ENCODE results near the gene HOXA5.

Gene HOXA5

DNA sequence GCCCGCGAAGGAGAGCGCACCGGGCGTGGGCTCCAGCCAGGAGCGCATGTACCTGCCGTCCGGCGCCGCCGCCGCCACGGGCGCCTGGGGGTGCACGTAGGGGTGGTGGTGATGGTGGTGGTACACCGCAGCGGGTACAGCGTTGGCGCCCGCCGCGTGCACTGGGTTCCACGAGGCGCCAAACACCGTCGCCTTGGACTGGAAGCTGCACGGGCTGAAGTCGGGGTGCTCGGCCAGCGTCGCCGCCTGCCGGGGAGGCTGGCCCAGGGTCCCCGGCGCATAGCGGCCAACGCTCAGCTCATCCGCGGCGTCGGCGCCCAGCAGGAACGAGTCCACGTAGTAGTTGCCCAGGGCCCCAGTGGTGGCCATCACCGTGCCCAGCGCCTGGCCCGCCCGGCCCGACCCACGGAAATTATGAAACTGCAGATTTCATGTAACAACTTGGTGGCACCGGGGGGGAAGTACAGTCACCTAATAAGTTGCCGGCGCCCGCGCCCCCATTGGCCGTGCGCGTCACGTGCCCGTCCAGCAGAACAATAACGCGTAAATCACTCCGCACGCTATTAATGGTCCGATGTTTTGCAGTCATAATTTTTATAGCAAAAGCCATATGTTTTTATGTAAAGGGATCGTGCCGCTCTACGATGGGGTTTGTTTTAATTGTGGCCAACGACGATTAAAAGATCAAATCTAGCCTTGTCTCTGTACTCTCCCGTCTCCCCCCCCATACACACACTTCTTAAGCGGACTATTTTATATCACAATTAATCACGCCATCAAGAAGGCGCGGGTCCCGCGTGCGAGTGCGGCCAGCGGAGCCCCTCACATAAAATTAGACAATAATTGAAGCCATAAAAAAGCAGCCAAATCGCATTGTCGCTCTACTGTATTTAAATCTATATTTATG, 21.9 kb upstream of the HOXA5 start, which contains the start of gene HOXA9 (continued):
- peak; percentile 66 for TF ChIP-seq ZNF394 (tag by site-specific recombination; IDR thresholded peaks at IDR 0.05; ENCODE audit: borderline replicate concordance)
- TF ChIP-seq, protein P1, sequence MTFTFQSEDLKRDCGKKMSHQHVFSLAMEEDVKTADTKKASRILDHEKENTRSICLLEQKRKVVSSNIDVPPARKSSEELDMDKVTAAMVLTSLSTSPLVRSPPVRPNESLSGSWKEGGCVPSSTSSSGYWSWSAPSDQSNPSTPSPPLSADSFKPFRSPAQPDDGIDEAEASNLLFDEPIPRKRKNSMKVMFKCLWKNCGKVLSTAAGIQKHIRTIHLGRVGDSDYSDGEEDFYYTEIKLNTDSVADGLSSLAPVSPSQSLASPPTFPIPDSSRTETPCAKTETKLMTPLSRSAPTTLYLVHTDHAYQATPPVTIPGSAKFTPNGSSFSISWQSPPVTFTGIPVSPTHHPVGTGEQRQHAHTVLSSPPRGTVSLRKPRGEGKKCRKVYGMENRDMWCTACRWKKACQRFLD (tag by site-specific recombination; IDR thresholded peaks at IDR 0.05): no peak
- peak; percentile 51; the same call in 1 of the 2 replicates for TF ChIP-seq ZBTB7A (tag by site-specific recombination; IDR thresholded peaks at IDR 0.05; ENCODE audit: low read depth)
- no peak for TF ChIP-seq ZNF544 (tag by site-specific recombination; IDR thresholded peaks at IDR 0.05)
- TF ChIP-seq ZNF629 (tag by site-specific recombination; IDR thresholded peaks at IDR 0.05): peak; percentile 90
- TF ChIP-seq ZNF335 (tag by site-specific recombination; conservative IDR thresholded peaks at IDR 0.05): no peak
- TF ChIP-seq, protein P2, sequence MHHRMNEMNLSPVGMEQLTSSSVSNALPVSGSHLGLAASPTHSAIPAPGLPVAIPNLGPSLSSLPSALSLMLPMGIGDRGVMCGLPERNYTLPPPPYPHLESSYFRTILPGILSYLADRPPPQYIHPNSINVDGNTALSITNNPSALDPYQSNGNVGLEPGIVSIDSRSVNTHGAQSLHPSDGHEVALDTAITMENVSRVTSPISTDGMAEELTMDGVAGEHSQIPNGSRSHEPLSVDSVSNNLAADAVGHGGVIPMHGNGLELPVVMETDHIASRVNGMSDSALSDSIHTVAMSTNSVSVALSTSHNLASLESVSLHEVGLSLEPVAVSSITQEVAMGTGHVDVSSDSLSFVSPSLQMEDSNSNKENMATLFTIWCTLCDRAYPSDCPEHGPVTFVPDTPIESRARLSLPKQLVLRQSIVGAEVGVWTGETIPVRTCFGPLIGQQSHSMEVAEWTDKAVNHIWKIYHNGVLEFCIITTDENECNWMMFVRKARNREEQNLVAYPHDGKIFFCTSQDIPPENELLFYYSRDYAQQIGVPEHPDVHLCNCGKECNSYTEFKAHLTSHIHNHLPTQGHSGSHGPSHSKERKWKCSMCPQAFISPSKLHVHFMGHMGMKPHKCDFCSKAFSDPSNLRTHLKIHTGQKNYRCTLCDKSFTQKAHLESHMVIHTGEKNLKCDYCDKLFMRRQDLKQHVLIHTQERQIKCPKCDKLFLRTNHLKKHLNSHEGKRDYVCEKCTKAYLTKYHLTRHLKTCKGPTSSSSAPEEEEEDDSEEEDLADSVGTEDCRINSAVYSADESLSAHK (tag by site-specific recombination; IDR thresholded peaks at IDR 0.05): peak; percentile 98
- no peak for TF ChIP-seq ZNF48 (tag by site-specific recombination; IDR thresholded peaks at IDR 0.05)
- TF ChIP-seq ZNF239 (tag by site-specific recombination; IDR thresholded peaks at IDR 0.05): 0 out of 2 replicates have a peak, but pooled peaks have one; percentile 24
- TF ChIP-seq ZNF169 (tag by site-specific recombination; IDR thresholded peaks at IDR 0.05): no peak
- peak; percentile 98 for TF ChIP-seq OVOL3 (tag by site-specific recombination; IDR thresholded peaks at IDR 0.05)
- TF ChIP-seq ZNF157 (tag by site-specific recombination; IDR thresholded peaks at IDR 0.05): no peak
- no peak for TF ChIP-seq ZNF585B (tag by site-specific recombination; IDR thresholded peaks at IDR 0.05)
- 0 out of 2 replicates have a peak, but pooled peaks have one; percentile 56 for TF ChIP-seq SCRT1 (tag by site-specific recombination; IDR thresholded peaks at IDR 0.05; ENCODE audit: borderline replicate concordance)
- no peak; the same call in 1 of the 2 replicates for TF ChIP-seq YY2 (tag by site-specific recombination; IDR thresholded peaks at IDR 0.05)
- TF ChIP-seq ZNF561 (tag by site-specific recombination; IDR thresholded peaks at IDR 0.05; ENCODE audit: borderline replicate concordance): peak; percentile 90
- TF ChIP-seq SP7 (tag by site-specific recombination; IDR thresholded peaks at IDR 0.05): peak; percentile 97
- TF ChIP-seq ZNF571 (tag by site-specific recombination; IDR thresholded peaks at IDR 0.05): no peak
- 0 out of 2 replicates have a peak, but pooled peaks have one; percentile 55 for TF ChIP-seq ZNF776 (tag by site-specific recombination; IDR thresholded peaks at IDR 0.05; ENCODE audit: borderline replicate concordance)
- peak; percentile 58 for TF ChIP-seq SCRT2 (tag by site-specific recombination; IDR thresholded peaks at IDR 0.05)
- TF ChIP-seq ZFHX2 (tag by site-specific recombination; conservative IDR thresholded peaks at IDR 0.05): peak; percentile 32; the same call in 1 of the 2 replicates
- TF ChIP-seq, protein P3, sequence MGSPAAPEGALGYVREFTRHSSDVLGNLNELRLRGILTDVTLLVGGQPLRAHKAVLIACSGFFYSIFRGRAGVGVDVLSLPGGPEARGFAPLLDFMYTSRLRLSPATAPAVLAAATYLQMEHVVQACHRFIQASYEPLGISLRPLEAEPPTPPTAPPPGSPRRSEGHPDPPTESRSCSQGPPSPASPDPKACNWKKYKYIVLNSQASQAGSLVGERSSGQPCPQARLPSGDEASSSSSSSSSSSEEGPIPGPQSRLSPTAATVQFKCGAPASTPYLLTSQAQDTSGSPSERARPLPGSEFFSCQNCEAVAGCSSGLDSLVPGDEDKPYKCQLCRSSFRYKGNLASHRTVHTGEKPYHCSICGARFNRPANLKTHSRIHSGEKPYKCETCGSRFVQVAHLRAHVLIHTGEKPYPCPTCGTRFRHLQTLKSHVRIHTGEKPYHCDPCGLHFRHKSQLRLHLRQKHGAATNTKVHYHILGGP (tag by site-specific recombination; IDR thresholded peaks at IDR 0.05): peak; percentile 35; the same call in 1 of the 2 replicates
- TF ChIP-seq ZNF677 (tag by site-specific recombination; IDR thresholded peaks at IDR 0.05): no peak
- no peak for TF ChIP-seq ZNF549 (tag by site-specific recombination; IDR thresholded peaks at IDR 0.05)
- TF ChIP-seq ZNF2 (tag by site-specific recombination; IDR thresholded peaks at IDR 0.05): 0 out of 2 replicates have a peak, but pooled peaks have one; percentile 64
- no peak for TF ChIP-seq ZNF701 (tag by site-specific recombination; IDR thresholded peaks at IDR 0.05)
- TF ChIP-seq AEBP2 (tag by site-specific recombination; IDR thresholded peaks at IDR 0.05; ENCODE audit: borderline replicate concordance): peak; percentile 10; the same call in 1 of the 2 replicates
- peak; percentile 97 for TF ChIP-seq GFI1B (tag by site-specific recombination; IDR thresholded peaks at IDR 0.05)
- 0 out of 2 replicates have a peak, but pooled peaks have one; percentile 53 for TF ChIP-seq ZBTB6 (tag by site-specific recombination; IDR thresholded peaks at IDR 0.05)
- TF ChIP-seq ZNF416 (tag by site-specific recombination; IDR thresholded peaks at IDR 0.05): no peak
- no peak for TF ChIP-seq ZBTB48 (tag by site-specific recombination; IDR thresholded peaks at IDR 0.05)
- TF ChIP-seq ZNF404 (tag by site-specific recombination; IDR thresholded peaks at IDR 0.05): no peak
